ENCODE data around the gene SPEN. TPM values are rescaled to one million over a fixed set of nuclear protein-coding genes. Genes with fewer than 3 reads are reported as not detected.
A peak's percentile ranks its signal among the peaks of the same experiment; 100 is the strongest.

Gene SPEN
- total and polyA plus RNA-seq, 9 of the 15 experiments (the other 6 are each of a cell fraction or from before 2014, with no cell fraction given), result 5.7 to 87.5 (median 27.2) TPM

DNA sequence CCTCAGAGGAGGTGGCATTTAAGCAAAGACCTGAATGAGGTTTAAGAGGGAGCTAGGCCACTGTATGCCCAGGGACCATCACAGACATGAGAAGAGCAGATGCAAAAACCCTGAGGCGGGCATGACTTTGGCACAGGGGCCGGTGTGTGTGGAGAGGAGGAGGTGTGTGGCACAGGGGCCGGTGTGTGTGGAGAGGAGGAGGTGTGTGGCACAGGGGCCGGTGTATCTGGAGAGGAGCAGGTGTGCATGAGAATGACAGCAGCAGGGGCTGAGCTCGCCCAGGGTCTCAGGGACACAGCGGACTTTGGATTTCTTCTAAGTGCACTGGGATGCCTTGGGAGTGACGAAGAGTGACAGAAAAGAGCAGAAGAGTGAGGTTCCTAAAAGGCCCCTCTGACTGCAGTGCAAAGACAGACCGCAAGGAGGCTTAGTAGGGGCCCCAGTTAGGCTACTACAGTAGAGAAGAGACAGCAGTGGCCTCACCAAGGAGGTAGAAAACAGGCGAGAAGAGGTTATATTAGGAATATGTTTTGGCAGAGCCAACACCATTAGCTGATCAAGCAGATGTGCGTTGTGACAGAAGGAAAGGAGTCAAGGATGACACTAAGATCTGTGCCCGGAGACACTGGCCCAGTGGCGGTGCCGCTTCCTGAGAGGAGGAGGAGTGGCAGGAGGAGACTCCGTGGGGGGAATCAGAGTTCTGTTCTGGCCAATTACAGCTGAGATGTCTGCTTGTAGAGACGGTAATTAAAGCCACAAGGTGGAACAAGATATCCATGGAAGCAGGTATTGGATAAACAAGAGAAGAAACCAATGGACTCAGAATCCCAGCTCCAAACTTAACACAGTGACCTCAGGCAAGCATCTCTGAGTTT lies 110.0 kb downstream of the SPEN start:
- CTCF ChIA-PET (ENCODE audit: low intra/inter-chr PET ratio), result interaction anchor here (1.5 kb wide), 1 partner anchor 165 kb away, joined by 8 read pairs; no protein-coding TSS in a partner anchor
- TF ChIP-seq SMC3 (conservative IDR thresholded peaks at IDR 0.05; ENCODE audit: insufficient read depth, low read depth, low read length) (peak; percentile 52; the same call in 1 of the 2 replicates), KAT7 (CRISPR knock-in tag; IDR thresholded peaks at IDR 0.05; ENCODE audit: borderline replicate concordance) (0 out of 2 replicates have a peak, but pooled peaks have one; percentile 50), ZFP1 (CRISPR knock-in tag; IDR thresholded peaks at IDR 0.05) (no peak), C11orf30 (IDR thresholded peaks at IDR 0.05; ENCODE audit: low read depth) (no peak), DIDO1 (tag; IDR thresholded peaks at IDR 0.05; ENCODE audit: low read depth) (no peak), SIN3B (IDR thresholded peaks at IDR 0.05; ENCODE audit: low read depth) (no peak), ZNF778 (CRISPR knock-in tag; IDR thresholded peaks at IDR 0.05) (no peak), SMAD2 (IDR thresholded peaks at IDR 0.05; ENCODE audit: low read depth, low read length) (no peak)
- TF ChIP-seq, protein P1, sequence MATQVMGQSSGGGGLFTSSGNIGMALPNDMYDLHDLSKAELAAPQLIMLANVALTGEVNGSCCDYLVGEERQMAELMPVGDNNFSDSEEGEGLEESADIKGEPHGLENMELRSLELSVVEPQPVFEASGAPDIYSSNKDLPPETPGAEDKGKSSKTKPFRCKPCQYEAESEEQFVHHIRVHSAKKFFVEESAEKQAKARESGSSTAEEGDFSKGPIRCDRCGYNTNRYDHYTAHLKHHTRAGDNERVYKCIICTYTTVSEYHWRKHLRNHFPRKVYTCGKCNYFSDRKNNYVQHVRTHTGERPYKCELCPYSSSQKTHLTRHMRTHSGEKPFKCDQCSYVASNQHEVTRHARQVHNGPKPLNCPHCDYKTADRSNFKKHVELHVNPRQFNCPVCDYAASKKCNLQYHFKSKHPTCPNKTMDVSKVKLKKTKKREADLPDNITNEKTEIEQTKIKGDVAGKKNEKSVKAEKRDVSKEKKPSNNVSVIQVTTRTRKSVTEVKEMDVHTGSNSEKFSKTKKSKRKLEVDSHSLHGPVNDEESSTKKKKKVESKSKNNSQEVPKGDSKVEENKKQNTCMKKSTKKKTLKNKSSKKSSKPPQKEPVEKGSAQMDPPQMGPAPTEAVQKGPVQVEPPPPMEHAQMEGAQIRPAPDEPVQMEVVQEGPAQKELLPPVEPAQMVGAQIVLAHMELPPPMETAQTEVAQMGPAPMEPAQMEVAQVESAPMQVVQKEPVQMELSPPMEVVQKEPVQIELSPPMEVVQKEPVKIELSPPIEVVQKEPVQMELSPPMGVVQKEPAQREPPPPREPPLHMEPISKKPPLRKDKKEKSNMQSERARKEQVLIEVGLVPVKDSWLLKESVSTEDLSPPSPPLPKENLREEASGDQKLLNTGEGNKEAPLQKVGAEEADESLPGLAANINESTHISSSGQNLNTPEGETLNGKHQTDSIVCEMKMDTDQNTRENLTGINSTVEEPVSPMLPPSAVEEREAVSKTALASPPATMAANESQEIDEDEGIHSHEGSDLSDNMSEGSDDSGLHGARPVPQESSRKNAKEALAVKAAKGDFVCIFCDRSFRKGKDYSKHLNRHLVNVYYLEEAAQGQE (IDR thresholded peaks at IDR 0.05; ENCODE audit: borderline replicate concordance), result peak; percentile 29; the same call in 1 of the 2 replicates
- TF ChIP-seq, protein P1 (CRISPR knock-in tag; IDR thresholded peaks at IDR 0.05; ENCODE audit: low read depth), result no peak
- TF ChIP-seq, protein P2, sequence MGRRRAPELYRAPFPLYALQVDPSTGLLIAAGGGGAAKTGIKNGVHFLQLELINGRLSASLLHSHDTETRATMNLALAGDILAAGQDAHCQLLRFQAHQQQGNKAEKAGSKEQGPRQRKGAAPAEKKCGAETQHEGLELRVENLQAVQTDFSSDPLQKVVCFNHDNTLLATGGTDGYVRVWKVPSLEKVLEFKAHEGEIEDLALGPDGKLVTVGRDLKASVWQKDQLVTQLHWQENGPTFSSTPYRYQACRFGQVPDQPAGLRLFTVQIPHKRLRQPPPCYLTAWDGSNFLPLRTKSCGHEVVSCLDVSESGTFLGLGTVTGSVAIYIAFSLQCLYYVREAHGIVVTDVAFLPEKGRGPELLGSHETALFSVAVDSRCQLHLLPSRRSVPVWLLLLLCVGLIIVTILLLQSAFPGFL (CRISPR knock-in tag; IDR thresholded peaks at IDR 0.05), result no peak
- TF ChIP-seq, protein P3, sequence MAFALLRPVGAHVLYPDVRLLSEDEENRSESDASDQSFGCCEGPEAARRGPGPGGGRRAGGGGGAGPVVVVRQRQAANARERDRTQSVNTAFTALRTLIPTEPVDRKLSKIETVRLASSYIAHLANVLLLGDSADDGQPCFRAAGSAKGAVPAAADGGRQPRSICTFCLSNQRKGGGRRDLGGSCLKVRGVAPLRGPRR (CRISPR knock-in tag; IDR thresholded peaks at IDR 0.05), result no peak

More for the DNA sequence above, 110.0 kb downstream of the SPEN start:
- peak overlapping the region in 1 of 2 experiments; percentile 62; a peak in 1 of 4 replicates for H3K9ac ChIP-seq (ENCODE audit: insufficient read depth in 1 of 2, low read depth in 2 of 2, low read length in 2 of 2)
- H3K79me2 ChIP-seq (ENCODE audit: control insufficient read depth, insufficient read depth, low read length), result peaks cover 69% of the 10 kb centered on the region
- no peak overlapping the region for H2AFZ ChIP-seq (ENCODE audit: low read depth, low read length)
- no peaks in the 10 kb centered on the region for H3K9me1 ChIP-seq (ENCODE audit: control insufficient read depth, insufficient read depth, low read length)
- POLR2A ChIA-PET, result interaction anchor here (0.6 to 1.9 kb wide), 5 partner anchors 9 to 187 kb away, joined by 3 to 6 read pairs (median 3); no protein-coding TSS in a partner anchor
- peak; percentile 78 for ATAC-seq
- no TSS peak for BruUV-seq (replicated peaks)
- no peaks in the 10 kb centered on the region for H4K20me1 ChIP-seq (replicated peaks; ENCODE audit: control insufficient read depth, insufficient read depth, low read length)
- H3K27ac ChIP-seq (ENCODE audit: extremely low read depth, low read depth, low read length), result peak overlapping the region; percentile 1; the same call in 2 of the 3 replicates
- FAIRE-seq, result peak; percentile 82
- no peaks in the 10 kb centered on the region for H3K9me3 ChIP-seq (replicated peaks; ENCODE audit: control insufficient read depth, insufficient read depth, low read depth, low read length)
- DNase-seq (ENCODE audit: extremely low read depth in 1 of 4, low spot score in 3 of 4), result peak; percentile 56 to 75 (median 65)
- peaks cover 24 to 26% of the 10 kb centered on the region in 2 experiments for H3K4me1 ChIP-seq (replicated peaks in 1 of 2; ENCODE audit: control insufficient read depth in 2 of 2, insufficient read depth in 2 of 2, low read length in 2 of 2)
- 53% methylated on average over 14 of the region's 15 CpGs for WGBS (ENCODE audit: insufficient coverage, low coverage, missing lambda C conversion rate)
- H3K27me3 ChIP-seq (ENCODE audit: control insufficient read depth in 2 of 2, insufficient read depth in 2 of 2, low read length in 2 of 2), result no peaks in the 10 kb centered on the region
- no peak overlapping the region for H3K4me2 ChIP-seq (ENCODE audit: insufficient read depth, low read length)
- H3K36me3 ChIP-seq (ENCODE audit: control insufficient read depth, insufficient read depth, low read length), result peaks cover 26% of the 10 kb centered on the region; the same call in 2 of the 3 replicates
- intact Hi-C loops (cut with micrococcal nuclease) (no loop called here), in situ Hi-C loops (cut with MboI) (no loop called here)
- no peak overlapping the region for H3K4me3 ChIP-seq

All from K562 (cell line).